SK-N-SH treated with all-trans-retinoic acid at 6 μM for 48 hours (cell line): ENCODE data around the gene CCM2L.

Source experiments
- ATAC-seq: fragments of 200-7000 bp; cut with Tn5 transposase; 3 replicates; pipeline ENCODE4 v1.9.1; 2020; ENCODE audit warnings: mild to moderate bottlenecking, moderate library complexity
- ARNTL ChIP-seq: fragments of 450-650 bp; formaldehyde crosslinking; IDR thresholded peaks from 2 replicates; pipeline ENCODE4 v1.5.0; 2020; ENCODE audit warnings: low read depth, mild to moderate bottlenecking, moderate library complexity, borderline replicate concordance
- BACH2 ChIP-seq: fragments of 250-450 bp; sonication (Bioruptor Pico); IDR thresholded peaks from 2 replicates; pipeline ENCODE4 v1.9.0; 2021; ENCODE audit warnings: mild to moderate bottlenecking, borderline replicate concordance
- CREB5 ChIP-seq: fragments of 250-450 bp; sonication (Bioruptor Pico); IDR thresholded peaks from 2 replicates; pipeline ENCODE4 v1.5.1; 2020; ENCODE audit warnings: low read depth, mild to moderate bottlenecking, moderate library complexity
- CSDC2 ChIP-seq: fragments of 250-450 bp; sonication (Bioruptor Pico); IDR thresholded peaks from 2 replicates; pipeline ENCODE4 v1.5.0; 2020; ENCODE audit warnings: mild to moderate bottlenecking, moderate library complexity
- CSRNP3 ChIP-seq: fragments of 250-450 bp; sonication (Bioruptor Pico); IDR thresholded peaks from 2 replicates; pipeline ENCODE4 v1.5.1; 2021; ENCODE audit warnings: mild to moderate bottlenecking, moderate library complexity
- ESRRG ChIP-seq: fragments of 250-450 bp; sonication (Bioruptor Pico); IDR thresholded peaks from 2 replicates; pipeline ENCODE4 v1.6.1; 2021; ENCODE audit warnings: mild to moderate bottlenecking
- GLIS3 ChIP-seq: fragments of 250-450 bp; sonication (Bioruptor Pico); IDR thresholded peaks from 2 replicates; pipeline ENCODE4 v1.5.0; 2020; ENCODE audit warnings: mild to moderate bottlenecking, moderate library complexity
- ISL1 ChIP-seq: fragments of 250-450 bp; sonication (Bioruptor Pico); IDR thresholded peaks from 2 replicates; pipeline ENCODE4 v2.1.2; 2022; ENCODE audit warnings: mild to moderate bottlenecking, moderate library complexity
- OSR1 ChIP-seq: fragments of 250-450 bp; sonication (Bioruptor Pico); IDR thresholded peaks from 2 replicates; pipeline ENCODE4 v1.8.0; 2022; ENCODE audit warnings: moderate library complexity, mild to moderate bottlenecking, inconsistent platforms
- POU6F1 ChIP-seq: fragments of 250-450 bp; sonication (Bioruptor Pico); IDR thresholded peaks from 2 replicates; pipeline ENCODE4 v1.8.0; 2021; ENCODE audit warnings: low read depth, mild to moderate bottlenecking, moderate library complexity, borderline replicate concordance
- RARB ChIP-seq: fragments of 250-450 bp; sonication (Bioruptor Pico); IDR thresholded peaks from 2 replicates; pipeline ENCODE4 v1.8.0; 2021; ENCODE audit warnings: mild to moderate bottlenecking, moderate library complexity
- SNAI2 ChIP-seq: fragments of 250-450 bp; sonication (Bioruptor Pico); IDR thresholded peaks from 2 replicates; pipeline ENCODE4 v1.5.0; 2020; ENCODE audit warnings: mild to moderate bottlenecking, moderate library complexity
- TOX ChIP-seq: fragments of 250-450 bp; sonication (Bioruptor Pico); IDR thresholded peaks from 2 replicates; pipeline ENCODE4 v1.8.0; 2021; ENCODE audit warnings: mild to moderate bottlenecking, moderate library complexity, borderline replicate concordance
- ZC3H10 ChIP-seq: fragments of 250-450 bp; sonication (Bioruptor Pico); IDR thresholded peaks from 2 replicates; pipeline ENCODE4 v1.5.1; 2021; ENCODE audit warnings: mild to moderate bottlenecking, moderate library complexity
- ZFP3 ChIP-seq: fragments of 250-450 bp; sonication (Bioruptor Pico); IDR thresholded peaks from 2 replicates; pipeline ENCODE4 v1.5.0; 2020; ENCODE audit warnings: mild to moderate bottlenecking, moderate library complexity
- ZFP30 ChIP-seq: fragments of 450-650 bp; formaldehyde crosslinking; IDR thresholded peaks from 2 replicates; pipeline ENCODE4 v1.5.0; 2022; ENCODE audit warnings: mild to moderate bottlenecking, moderate library complexity
- ZNF8 ChIP-seq: fragments of 450-650 bp; formaldehyde crosslinking; IDR thresholded peaks from 2 replicates; pipeline ENCODE4 v1.5.0; 2020; ENCODE audit warnings: mild to moderate bottlenecking, moderate library complexity
- TF ChIP-seq, protein P1 (sequence below): fragments of 250-450 bp; sonication (Bioruptor Pico); IDR thresholded peaks from 2 replicates; pipeline ENCODE4 v1.8.0; 2020; ENCODE audit warnings: mild to moderate bottlenecking, moderate library complexity, borderline replicate concordance
- TF ChIP-seq, protein P2 (sequence below): fragments of 250-450 bp; sonication (Bioruptor Pico); IDR thresholded peaks from 2 replicates; pipeline ENCODE4 v1.5.0; 2020; ENCODE audit warnings: mild to moderate bottlenecking, moderate library complexity

CCM2L gene

DNA sequence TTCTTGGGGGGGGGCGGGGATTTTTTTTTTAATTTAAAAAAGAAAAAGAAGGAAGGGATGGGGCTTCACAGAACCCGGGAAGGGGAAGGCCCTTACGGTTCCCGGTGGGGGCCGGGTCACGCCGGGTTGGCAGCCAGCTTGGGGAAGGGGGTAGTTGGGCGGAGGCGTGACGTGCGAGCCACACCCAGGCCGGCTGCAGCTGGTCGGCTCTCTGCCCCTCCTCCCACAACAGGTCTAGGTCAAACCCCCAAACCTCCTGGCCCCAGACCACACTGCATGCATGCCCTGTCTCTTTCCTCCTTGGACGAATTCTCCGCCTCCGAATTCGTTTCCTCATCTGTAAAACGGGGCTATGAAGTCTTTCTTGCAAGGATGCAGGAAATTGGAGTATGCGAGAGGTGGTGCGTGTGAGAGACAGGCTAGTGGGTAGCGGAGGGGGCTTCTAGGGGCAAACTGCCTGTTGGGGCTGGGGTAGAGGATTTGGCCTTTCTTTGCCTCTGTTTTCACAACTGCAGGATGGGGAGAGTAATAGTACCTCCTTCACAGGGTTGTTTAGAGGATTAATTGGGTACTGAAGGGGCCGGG lies 42.6 kb downstream of the CCM2L start:
- no peak for ATAC-seq
- TF ChIP-seq ISL1 (CRISPR knock-in tag) (no peak), BACH2 (CRISPR knock-in tag) (no peak), CSRNP3 (no peak), OSR1 (CRISPR knock-in tag) (no peak), ESRRG (CRISPR knock-in tag) (no peak), CSDC2 (no peak), ZFP3 (CRISPR knock-in tag) (no peak), ZNF8 (CRISPR knock-in tag) (no peak), RARB (no peak), POU6F1 (CRISPR knock-in tag) (no peak), ZC3H10 (CRISPR knock-in tag) (no peak), CREB5 (CRISPR knock-in tag) (no peak), TOX (no peak), SNAI2 (CRISPR knock-in tag) (no peak)
- TF ChIP-seq, protein P1, sequence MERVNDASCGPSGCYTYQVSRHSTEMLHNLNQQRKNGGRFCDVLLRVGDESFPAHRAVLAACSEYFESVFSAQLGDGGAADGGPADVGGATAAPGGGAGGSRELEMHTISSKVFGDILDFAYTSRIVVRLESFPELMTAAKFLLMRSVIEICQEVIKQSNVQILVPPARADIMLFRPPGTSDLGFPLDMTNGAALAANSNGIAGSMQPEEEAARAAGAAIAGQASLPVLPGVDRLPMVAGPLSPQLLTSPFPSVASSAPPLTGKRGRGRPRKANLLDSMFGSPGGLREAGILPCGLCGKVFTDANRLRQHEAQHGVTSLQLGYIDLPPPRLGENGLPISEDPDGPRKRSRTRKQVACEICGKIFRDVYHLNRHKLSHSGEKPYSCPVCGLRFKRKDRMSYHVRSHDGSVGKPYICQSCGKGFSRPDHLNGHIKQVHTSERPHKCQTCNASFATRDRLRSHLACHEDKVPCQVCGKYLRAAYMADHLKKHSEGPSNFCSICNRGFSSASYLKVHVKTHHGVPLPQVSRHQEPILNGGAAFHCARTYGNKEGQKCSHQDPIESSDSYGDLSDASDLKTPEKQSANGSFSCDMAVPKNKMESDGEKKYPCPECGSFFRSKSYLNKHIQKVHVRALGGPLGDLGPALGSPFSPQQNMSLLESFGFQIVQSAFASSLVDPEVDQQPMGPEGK (CRISPR knock-in tag) = no peak
- TF ChIP-seq, protein P2, sequence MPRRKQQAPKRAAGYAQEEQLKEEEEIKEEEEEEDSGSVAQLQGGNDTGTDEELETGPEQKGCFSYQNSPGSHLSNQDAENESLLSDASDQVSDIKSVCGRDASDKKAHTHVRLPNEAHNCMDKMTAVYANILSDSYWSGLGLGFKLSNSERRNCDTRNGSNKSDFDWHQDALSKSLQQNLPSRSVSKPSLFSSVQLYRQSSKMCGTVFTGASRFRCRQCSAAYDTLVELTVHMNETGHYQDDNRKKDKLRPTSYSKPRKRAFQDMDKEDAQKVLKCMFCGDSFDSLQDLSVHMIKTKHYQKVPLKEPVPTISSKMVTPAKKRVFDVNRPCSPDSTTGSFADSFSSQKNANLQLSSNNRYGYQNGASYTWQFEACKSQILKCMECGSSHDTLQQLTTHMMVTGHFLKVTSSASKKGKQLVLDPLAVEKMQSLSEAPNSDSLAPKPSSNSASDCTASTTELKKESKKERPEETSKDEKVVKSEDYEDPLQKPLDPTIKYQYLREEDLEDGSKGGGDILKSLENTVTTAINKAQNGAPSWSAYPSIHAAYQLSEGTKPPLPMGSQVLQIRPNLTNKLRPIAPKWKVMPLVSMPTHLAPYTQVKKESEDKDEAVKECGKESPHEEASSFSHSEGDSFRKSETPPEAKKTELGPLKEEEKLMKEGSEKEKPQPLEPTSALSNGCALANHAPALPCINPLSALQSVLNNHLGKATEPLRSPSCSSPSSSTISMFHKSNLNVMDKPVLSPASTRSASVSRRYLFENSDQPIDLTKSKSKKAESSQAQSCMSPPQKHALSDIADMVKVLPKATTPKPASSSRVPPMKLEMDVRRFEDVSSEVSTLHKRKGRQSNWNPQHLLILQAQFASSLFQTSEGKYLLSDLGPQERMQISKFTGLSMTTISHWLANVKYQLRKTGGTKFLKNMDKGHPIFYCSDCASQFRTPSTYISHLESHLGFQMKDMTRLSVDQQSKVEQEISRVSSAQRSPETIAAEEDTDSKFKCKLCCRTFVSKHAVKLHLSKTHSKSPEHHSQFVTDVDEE (CRISPR knock-in tag) = no peak

GRCh38 chr20:32053648-32054047 lies 43.4 kb downstream of the CCM2L start:
- ATAC-seq = no peak
- no peak for TF ChIP-seq ARNTL (CRISPR knock-in tag)

GRCh38 chr20:32056708-32057483 lies 46.7 kb downstream of the CCM2L start:
- no peak for TF ChIP-seq RARB
- no peak for ATAC-seq

- ATAC-seq = no peak
- TF ChIP-seq RARB = no peak
- no peak for TF ChIP-seq GLIS3
- TF ChIP-seq, protein P2 (CRISPR knock-in tag) = no peak
- TF ChIP-seq, protein P1 (CRISPR knock-in tag) = no peak
- no peak for TF ChIP-seq ZFP30
- TF ChIP-seq CSRNP3 = no peak
These were observed 47.5 kb downstream of the CCM2L start for GRCh38 chr20:32057656-32058184.
